Endometrial microvascular endothelial cells (primary cell): ENCODE measurements around the gene SIPA1. TPM values are rescaled to one million over a fixed set of nuclear protein-coding genes. Genes with fewer than 3 reads are reported as not detected.
"Not testable (repeated sequence)": the region's sequence is repeated elsewhere in the genome, so short reads cannot be mapped to it uniquely, and the experiment has no call there.

ENCODE experiments used
- in situ Hi-C: cut with HindIII; loops from 2 replicates; pipeline ENCODE4 v1.10.0; 2017; ENCODE audit warnings: low sequenced_read_pairs, low pct_unique_long_range_greater_than_20kb; ENCODE audit errors: inconsistent ontology term
- total RNA-seq: library from RNA; depleted of rRNA; stranded (reverse); fragments of >200 nt; gene quantifications from one replicate; pipeline ENCODE4 v1.2.3, GENCODE V29; 2015; ENCODE audit errors: inconsistent ontology term

Gene SIPA1
- total RNA-seq, 1 donor from 2014 or later = 53.4 TPM

- in situ Hi-C loops = no loop called here
These were observed 16.4 kb upstream of the SIPA1 start for GRCh38 chr11:65621460-65621859.

DNA sequence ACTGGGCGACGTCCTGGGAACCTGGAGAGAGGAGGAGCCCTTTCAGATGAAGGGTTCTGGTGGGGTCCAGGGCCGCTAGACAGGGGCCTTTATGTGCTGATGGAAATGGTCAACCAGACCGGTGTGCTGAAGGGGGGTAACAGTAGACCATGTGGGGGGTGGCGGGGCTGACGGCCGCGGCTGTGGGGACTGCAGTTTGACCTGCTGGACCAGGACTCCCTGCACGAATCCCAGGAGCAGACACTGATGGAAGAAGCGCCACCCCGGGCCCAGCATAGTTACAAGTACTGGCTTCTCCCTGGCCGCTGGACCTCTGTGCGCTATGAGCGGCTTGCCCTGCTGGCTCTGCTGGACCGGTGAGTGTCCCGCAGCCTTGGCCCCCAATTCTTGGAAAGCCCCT is 15.9 kb upstream of the SIPA1 start:
- in situ Hi-C loops = no loop called here

DNA sequence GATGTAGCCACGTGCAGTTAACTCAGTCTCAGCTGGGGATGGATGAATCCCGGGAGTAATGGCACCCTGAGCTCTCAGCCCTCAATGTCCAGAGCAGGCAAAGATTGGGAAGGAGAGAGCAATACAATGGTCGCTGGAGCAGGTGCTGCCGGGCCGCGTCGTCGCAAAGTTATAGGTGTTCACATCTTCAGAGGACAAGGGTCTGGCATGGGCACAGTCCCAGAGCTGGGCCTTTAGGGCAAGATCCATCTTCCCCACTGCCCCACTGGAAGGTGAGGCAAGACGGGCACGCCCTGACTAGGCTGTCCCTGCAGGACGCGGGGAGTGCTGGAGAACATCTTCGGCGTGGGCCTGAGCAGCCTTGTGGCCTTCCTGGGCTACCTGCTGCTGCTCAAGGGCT is 14.7 kb upstream of the SIPA1 start:
- in situ Hi-C loops = no loop called here

DNA sequence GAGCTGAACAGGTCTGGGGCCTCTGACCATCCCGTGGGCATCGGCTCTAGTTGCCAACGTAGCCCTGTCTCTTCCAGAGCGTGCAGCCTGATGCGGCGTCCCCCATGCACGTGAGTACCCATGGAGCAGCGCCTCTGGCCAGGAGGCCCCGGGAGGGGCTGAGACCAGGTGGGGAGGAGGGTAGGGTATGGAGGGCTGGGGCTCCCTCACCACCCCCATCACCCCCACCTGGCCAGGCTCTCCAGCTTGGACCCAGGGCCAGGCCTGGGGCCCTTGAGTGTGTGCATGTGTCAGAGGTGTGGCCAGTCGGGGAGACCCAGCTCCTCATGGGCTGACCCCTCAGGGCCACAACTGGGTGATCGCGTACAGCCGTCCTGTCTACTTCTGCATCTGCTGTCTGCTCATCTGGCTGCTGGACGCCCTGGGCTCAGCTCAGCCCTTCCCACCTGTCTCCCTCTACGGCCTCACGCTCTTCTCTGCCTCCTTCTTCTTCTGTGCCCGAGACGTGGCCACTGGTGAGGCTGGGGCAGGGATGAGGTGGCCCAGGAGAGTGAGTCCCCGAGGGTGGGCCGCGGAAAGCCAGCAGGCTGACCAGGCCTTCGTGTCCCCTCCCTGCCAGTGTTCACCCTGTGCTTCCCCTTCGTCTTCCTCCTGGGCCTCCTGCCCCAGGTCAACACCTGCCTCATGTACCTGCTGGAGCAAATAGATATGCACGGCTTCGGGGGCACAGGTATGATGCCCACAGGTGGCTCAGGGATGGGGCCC is 13.9 kb upstream of the SIPA1 start:
- in situ Hi-C loops = no loop called here

DNA sequence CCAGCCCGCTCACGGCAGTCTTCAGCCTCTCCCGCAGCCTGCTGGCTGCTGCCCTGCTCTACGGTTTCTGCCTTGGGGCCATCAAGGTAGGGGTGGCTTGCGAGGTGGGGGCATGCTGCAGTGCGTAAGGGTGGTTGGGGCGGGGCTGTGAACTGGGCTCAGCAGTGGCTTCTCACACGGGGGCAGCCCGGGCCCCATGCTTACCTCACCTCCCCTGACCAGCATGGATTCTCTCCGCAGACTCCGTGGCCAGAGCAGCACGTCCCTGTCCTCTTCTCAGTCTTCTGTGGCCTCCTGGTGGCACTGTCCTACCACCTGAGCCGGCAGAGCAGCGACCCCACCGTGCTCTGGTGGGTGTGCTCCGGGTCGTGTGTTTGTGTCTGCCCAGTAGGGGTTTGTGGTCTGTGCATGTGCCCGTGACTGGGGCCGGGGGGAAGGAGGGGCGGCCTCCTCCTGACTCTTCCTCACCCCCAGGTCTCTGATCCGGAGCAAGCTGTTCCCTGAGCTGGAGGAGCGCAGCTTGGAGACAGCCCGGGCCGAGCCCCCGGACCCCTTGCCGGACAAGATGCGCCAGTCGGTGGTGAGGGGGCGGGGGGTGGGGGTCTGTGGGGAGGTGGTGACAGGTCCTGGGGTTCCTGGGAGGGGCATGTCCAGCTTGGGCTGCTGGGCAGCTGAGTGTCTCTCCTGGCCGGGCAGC is 12.8 kb upstream of the SIPA1 start:
- in situ Hi-C loops = no loop called here

DNA sequence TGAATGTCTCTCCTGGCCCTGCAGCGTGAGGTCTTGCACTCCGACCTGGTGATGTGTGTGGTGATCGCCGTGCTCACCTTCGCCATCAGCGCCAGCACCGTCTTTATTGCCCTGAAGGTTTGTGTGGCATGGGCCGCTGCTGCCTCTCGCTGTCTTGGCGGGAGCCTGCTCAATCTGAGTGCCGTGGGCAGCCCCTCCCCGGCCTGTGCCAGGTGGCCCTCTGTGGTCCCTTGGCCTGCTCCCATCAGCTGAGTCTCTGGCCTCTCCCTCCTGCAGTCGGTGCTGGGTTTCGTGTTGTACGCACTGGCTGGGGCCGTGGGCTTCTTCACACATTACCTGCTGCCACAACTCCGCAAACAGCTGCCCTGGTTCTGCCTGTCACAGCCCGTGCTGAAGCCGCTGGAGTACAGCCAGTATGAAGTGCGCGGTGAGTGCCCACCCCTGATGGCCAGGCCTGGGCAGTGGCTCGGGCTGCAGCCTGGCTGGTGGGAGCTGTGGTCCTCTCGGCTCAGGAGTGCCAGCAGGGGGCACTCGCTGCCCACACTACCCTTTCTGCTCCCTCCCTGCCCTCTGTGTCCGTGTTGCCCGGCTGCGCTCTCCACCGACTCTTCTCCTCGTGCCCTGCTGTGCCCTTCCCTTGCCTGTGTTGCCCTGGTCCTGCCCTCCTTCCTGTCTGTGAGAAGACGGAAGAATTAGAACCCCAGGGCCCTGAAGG is 12.1 kb upstream of the SIPA1 start:
- in situ Hi-C loops = no loop called here

- in situ Hi-C loops = no loop called here
These were observed 10.7 kb upstream of the SIPA1 start for GRCh38 chr11:65627202-65627601.

DNA sequence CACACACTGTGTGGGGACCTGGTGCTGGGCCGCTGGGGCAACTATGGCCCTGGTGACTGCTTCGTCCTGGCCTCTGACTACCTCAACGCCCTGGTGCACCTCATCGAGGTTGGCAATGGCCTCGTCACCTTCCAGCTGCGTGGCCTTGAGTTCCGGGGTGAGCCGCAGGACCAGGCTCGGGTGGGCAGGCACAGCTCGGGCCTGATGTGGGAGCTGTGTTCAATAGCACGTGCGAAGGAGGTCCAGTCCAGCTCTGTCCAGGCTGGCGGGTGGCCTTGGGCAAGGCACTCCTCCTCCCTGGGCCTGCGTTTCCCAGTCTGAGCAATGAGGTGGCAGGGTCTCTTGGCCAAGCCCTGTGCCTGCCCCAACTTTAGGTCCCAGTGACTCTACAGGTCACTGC is 8.3 kb upstream of the SIPA1 start:
- in situ Hi-C loops = no loop called here

DNA sequence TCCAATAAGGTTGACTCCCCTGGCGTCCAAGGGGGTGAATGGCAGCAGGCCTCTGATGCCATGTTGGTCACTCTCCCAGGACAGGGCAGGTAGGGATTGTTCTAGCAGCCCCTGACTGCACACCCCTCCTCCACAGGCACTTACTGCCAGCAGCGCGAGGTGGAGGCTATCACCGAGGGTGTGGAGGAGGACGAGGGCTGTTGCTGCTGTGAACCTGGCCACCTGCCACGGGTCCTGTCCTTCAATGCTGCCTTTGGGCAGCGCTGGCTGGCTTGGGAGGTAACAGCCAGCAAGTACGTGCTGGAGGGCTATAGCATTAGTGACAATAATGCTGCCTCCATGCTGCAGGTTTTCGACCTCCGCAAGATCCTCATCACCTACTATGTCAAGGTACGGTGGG is 7.7 kb upstream of the SIPA1 start:
- in situ Hi-C loops = no loop called here

DNA sequence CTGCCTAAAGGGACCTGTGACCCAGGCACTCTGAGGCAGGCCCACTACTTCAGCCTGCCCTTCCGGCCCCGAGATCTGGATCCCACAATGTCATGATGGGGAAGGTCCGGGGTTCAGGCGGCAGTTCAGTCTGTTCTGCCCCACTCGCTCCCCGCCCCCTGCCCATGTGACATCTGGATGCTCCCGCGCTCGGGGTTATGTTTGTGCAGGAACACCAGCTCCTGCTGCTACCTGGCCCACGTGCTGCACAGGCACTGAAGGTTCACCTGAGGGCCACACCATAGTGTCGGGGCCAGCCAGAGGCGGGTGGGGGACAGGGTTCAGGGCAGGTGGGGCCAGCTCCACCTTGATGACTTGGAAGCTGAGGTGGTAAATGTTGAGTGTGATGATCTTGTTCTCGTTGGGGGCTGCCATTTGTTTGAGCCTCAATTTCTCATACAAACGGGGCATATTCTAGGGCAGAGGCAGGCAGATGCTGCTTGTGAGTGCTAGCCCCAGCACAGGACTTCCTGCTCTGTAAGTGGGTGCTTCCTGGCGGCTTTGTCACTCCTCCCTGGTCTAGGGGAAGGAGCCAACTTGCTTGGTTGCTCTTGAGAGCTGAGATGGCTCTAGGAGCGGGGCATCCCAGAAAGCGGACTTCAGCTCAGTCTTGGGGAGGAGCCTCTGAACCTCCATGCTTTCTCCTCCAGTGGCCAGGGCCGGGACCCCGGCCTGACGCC is 4.4 kb upstream of the SIPA1 start:
- in situ Hi-C loops = no loop called here

DNA sequence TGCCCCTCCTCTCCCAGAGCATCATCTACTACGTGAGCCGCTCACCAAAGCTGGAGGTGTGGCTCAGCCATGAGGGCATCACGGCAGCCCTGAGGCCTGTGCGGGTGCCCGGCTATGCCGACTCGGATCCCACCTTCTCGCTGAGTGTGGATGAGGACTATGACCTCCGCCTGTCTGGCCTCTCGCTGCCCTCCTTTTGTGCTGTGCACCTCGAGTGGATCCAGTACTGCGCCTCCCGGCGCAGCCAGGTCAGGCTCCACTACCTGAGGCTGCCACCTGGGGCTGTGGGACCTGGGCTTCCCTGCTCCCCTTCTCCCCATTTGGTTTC is 3.8 kb upstream of the SIPA1 start:
- in situ Hi-C loops = no loop called here

- in situ Hi-C loops = no loop called here
These were observed 3.5 kb upstream of the SIPA1 start for GRCh38 chr11:65634440-65634839.

DNA sequence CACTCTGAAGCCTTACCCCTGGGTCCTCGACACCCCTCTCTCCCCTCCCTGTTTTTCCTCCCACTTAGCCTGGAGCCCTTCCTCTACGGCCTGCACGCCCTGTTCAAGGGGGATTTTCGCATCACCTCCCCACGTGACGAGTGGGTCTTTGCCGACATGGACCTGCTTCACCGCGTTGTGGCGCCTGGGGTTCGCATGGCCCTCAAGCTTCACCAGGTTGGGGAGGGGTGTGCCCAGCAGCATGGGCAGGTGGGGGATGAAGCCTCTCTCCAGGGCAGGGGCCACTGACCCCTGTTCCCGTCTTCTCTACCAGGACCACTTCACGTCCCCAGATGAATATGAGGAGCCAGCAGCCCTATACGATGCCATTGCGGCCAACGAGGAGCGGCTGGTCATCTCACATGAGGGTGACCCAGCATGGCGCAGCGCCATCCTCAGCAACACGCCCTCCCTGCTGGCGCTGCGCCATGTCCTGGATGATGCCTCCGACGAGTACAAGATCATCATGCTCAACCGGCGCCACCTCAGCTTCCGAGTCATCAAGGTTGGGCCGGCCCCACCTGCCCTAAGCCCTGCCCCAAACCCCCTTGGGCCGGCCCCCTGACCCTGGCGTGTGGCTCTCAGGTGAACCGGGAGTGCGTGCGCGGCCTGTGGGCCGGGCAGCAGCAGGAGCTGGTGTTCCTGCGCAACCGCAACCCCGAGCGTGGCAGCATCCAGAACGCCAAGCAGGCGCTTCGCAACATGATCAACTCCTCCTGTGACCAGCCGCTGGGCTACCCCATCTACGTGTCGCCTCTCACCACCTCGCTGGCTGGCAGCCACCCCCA is 2.8 kb upstream of the SIPA1 start:
- in situ Hi-C loops = no loop called here

- in situ Hi-C loops = no loop called here
These were observed 1.5 kb upstream of the SIPA1 start for GRCh38 chr11:65636108-65637031.

GRCh38 chr11:65637032-65637557 is 806 bp upstream of the SIPA1 start:
- in situ Hi-C loops = no loop called here

GRCh38 chr11:65639228-65639597 is 1.3 kb downstream of the SIPA1 start:
- in situ Hi-C loops = not testable (repeated sequence)

DNA sequence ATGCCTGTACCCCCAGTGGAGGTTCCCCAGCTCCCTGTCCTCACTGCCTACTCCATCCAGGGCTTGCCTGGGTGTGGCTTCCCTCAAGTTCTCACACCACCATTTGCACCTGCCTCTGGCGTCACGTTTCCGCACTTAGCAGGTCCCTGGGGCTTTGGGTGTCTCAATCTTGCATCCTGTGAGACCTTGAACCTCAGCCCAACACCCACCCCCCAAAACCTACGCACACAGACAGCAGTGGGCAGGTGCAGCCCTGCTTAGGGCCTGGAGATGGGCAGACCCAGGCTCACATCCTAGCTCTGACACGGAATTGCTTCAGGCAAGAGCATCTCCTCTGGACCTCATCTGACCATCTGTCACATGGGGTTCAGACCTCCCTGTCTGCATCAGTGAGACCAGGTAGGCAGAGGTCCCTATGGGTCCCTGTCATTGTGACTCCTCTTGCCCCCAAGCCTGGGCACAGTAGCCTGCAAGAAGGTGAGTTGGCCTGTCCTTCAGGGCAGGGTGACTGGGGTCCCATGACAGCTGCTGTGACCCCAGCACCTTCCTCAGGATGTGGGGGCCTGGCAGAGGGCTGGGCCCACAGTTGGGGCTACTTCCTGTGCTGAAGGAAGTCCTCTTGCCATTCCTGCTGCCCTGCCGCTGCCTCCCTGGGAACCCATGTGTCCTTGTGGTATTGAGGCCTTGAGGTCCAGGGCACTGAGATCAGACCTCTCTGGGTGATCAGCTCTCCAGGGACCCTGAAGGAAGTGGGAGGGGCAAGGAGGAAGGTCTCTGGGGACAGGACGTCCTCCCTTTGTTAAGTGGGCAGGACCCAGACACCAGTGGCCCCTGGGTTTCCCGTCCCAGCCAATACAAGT is 2.0 kb downstream of the SIPA1 start:
- in situ Hi-C loops = no loop called here
